ENCODE measurements around the gene MMP2.

Gene MMP2

GRCh38 chr16:55506708-55507107 is 27.7 kb downstream of the MMP2 start:
- Histone ChIP-seq H3K9me3 (ENCODE audit: control insufficient read depth, insufficient read depth, low read length) (no peaks in the 10 kb centered on the region), H3K4me1 (ENCODE audit: insufficient read depth, low read length) (peaks cover 17% of the 10 kb centered on the region; the same call in 1 of the 2 replicates), H3K36me3 (ENCODE audit: insufficient read depth, low read length) (no peaks in the 10 kb centered on the region; the same call in none of the 2 replicates), H3K9ac (ENCODE audit: low read depth, low read length) (no peak overlapping the region)

- Histone ChIP-seq H3K36me3 (ENCODE audit: insufficient read depth, low read length) (no peaks in the 10 kb centered on the region; the same call in none of the 2 replicates), H3K4me1 (ENCODE audit: insufficient read depth, low read length) (0 out of 2 replicates have a peak, but pooled peaks cover 5% of the 10 kb centered on the region), H3K9ac (ENCODE audit: low read depth, low read length) (peak overlapping the region; percentile 34; the same call in 1 of the 2 replicates), H3K9me3 (ENCODE audit: control insufficient read depth, insufficient read depth, low read length) (peaks cover 6% of the 10 kb centered on the region; the same call in 1 of the 2 replicates)
These were observed 29.4 kb downstream of the MMP2 start for GRCh38 chr16:55508271-55508921.

GRCh38 chr16:55508941-55509931 is 30.2 kb downstream of the MMP2 start, which contains the start of gene LPCAT2:
Gene LPCAT2, plus strand, starts transcription at chr16:55509072. Its CDS starts 110 bp downstream, at chr16:55509182.
- Histone ChIP-seq H3K36me3 (ENCODE audit: insufficient read depth, low read length) (no peaks in the 10 kb centered on the region; the same call in none of the 2 replicates), H3K4me1 (ENCODE audit: insufficient read depth, low read length) (0 out of 2 replicates have a peak, but pooled peaks cover 5% of the 10 kb centered on the region), H3K9me3 (ENCODE audit: control insufficient read depth, insufficient read depth, low read length) (peaks cover 11% of the 10 kb centered on the region; the same call in 1 of the 2 replicates), H3K9ac (ENCODE audit: low read depth, low read length) (peak within 1 kb of the TSS; percentile 84)

GRCh38 chr16:55510185-55510805 is 31.3 kb downstream of the MMP2 start:
- peaks cover 11% of the 10 kb centered on the region; the same call in 1 of the 2 replicates for H3K9me3 ChIP-seq (ENCODE audit: control insufficient read depth, insufficient read depth, low read length)
- H3K4me1 ChIP-seq (ENCODE audit: insufficient read depth, low read length): 0 out of 2 replicates have a peak, but pooled peaks cover 5% of the 10 kb centered on the region
- H3K9ac ChIP-seq (ENCODE audit: low read depth, low read length): peak overlapping the region; percentile 84; the same call in 1 of the 2 replicates
- H3K36me3 ChIP-seq (ENCODE audit: insufficient read depth, low read length): no peaks in the 10 kb centered on the region; the same call in none of the 2 replicates

- Histone ChIP-seq H3K9ac (ENCODE audit: low read depth, low read length) (no peak overlapping the region), H3K4me1 (ENCODE audit: insufficient read depth, low read length) (0 out of 2 replicates have a peak, but pooled peaks cover 5% of the 10 kb centered on the region), H3K9me3 (ENCODE audit: control insufficient read depth, insufficient read depth, low read length) (peaks cover 11% of the 10 kb centered on the region; the same call in 1 of the 2 replicates), H3K36me3 (ENCODE audit: insufficient read depth, low read length) (no peaks in the 10 kb centered on the region; the same call in 1 of the 2 replicates)
These were observed 33.9 kb downstream of the MMP2 start for GRCh38 chr16:55512941-55513340.

GRCh38 chr16:55513616-55514015 is 34.6 kb downstream of the MMP2 start:
- Histone ChIP-seq H3K9me3 (ENCODE audit: control insufficient read depth, insufficient read depth, low read length) (peaks cover 13% of the 10 kb centered on the region; the same call in 1 of the 2 replicates), H3K4me1 (ENCODE audit: insufficient read depth, low read length) (0 out of 2 replicates have a peak, but pooled peaks cover 5% of the 10 kb centered on the region), H3K36me3 (ENCODE audit: insufficient read depth, low read length) (no peaks in the 10 kb centered on the region), H3K9ac (ENCODE audit: low read depth, low read length) (no peak overlapping the region)

GRCh38 chr16:55515111-55515510 is 36.1 kb downstream of the MMP2 start:
- H3K9ac ChIP-seq (ENCODE audit: low read depth, low read length): no peak overlapping the region
- H3K9me3 ChIP-seq (ENCODE audit: control insufficient read depth, insufficient read depth, low read length): peaks cover 13% of the 10 kb centered on the region; the same call in 1 of the 2 replicates
- 0 out of 2 replicates have a peak, but pooled peaks cover 1% of the 10 kb centered on the region for H3K4me1 ChIP-seq (ENCODE audit: insufficient read depth, low read length)
- H3K36me3 ChIP-seq (ENCODE audit: insufficient read depth, low read length): no peaks in the 10 kb centered on the region

- peaks cover 3% of the 10 kb centered on the region; the same call in 1 of the 2 replicates for H3K9me3 ChIP-seq (ENCODE audit: control insufficient read depth, insufficient read depth, low read length)
- no peaks in the 10 kb centered on the region for H3K36me3 ChIP-seq (ENCODE audit: insufficient read depth, low read length)
- no peak overlapping the region for H3K9ac ChIP-seq (ENCODE audit: low read depth, low read length)
- H3K4me1 ChIP-seq (ENCODE audit: insufficient read depth, low read length): no peaks in the 10 kb centered on the region
These were observed 42.8 kb downstream of the MMP2 start for GRCh38 chr16:55521792-55522191.

GRCh38 chr16:55526441-55526840 is 47.4 kb downstream of the MMP2 start:
- Histone ChIP-seq H3K36me3 (ENCODE audit: insufficient read depth, low read length) (no peaks in the 10 kb centered on the region), H3K4me1 (ENCODE audit: insufficient read depth, low read length) (no peaks in the 10 kb centered on the region), H3K9ac (ENCODE audit: low read depth, low read length) (no peak overlapping the region), H3K9me3 (ENCODE audit: control insufficient read depth, insufficient read depth, low read length) (no peaks in the 10 kb centered on the region)

GRCh38 chr16:55527885-55528284 is 48.9 kb downstream of the MMP2 start:
- Histone ChIP-seq H3K4me1 (ENCODE audit: insufficient read depth, low read length) (no peaks in the 10 kb centered on the region), H3K36me3 (ENCODE audit: insufficient read depth, low read length) (no peaks in the 10 kb centered on the region), H3K9me3 (ENCODE audit: control insufficient read depth, insufficient read depth, low read length) (no peaks in the 10 kb centered on the region)

GRCh38 chr16:55529018-55529417 is 50.0 kb downstream of the MMP2 start:
- no peaks in the 10 kb centered on the region for H3K4me1 ChIP-seq (ENCODE audit: insufficient read depth, low read length)
- no peaks in the 10 kb centered on the region for H3K9me3 ChIP-seq (ENCODE audit: control insufficient read depth, insufficient read depth, low read length)
- no peak overlapping the region for H3K9ac ChIP-seq (ENCODE audit: low read depth, low read length)
- no peaks in the 10 kb centered on the region for H3K36me3 ChIP-seq (ENCODE audit: insufficient read depth, low read length)

More at GRCh38 chr16:55527885-55528284, 48.9 kb downstream of the MMP2 start:
- H3K9ac ChIP-seq (ENCODE audit: low read depth, low read length): no peak overlapping the region

- Histone ChIP-seq H3K36me3 (ENCODE audit: insufficient read depth, low read length) (no peaks in the 10 kb centered on the region), H3K4me1 (ENCODE audit: insufficient read depth, low read length) (no peaks in the 10 kb centered on the region), H3K9me3 (ENCODE audit: control insufficient read depth, insufficient read depth, low read length) (no peaks in the 10 kb centered on the region), H3K9ac (ENCODE audit: low read depth, low read length) (no peak overlapping the region)
These were observed 51.4 kb downstream of the MMP2 start for GRCh38 chr16:55530316-55530856.

GRCh38 chr16:55532227-55532626 is 53.2 kb downstream of the MMP2 start:
- Histone ChIP-seq H3K9me3 (ENCODE audit: control insufficient read depth, insufficient read depth, low read length) (no peaks in the 10 kb centered on the region), H3K4me1 (ENCODE audit: insufficient read depth, low read length) (no peaks in the 10 kb centered on the region), H3K36me3 (ENCODE audit: insufficient read depth, low read length) (no peaks in the 10 kb centered on the region), H3K9ac (ENCODE audit: low read depth, low read length) (no peak overlapping the region)

Data from ES-I3 (cell line).